GM12801 (cell line): Measurements from ENCODE around the gene BRCC3.

Experiments
- CTCF ChIP-seq: IDR thresholded peaks from one replicate; pipeline ENCODE4 v1.5.1; 2011; ENCODE audit warnings: control low read depth; ENCODE audit not compliant: insufficient read length; ENCODE audit errors: extremely low read depth

BRCC3 gene

GRCh38 chrX:155127940-155128339, 56.6 kb downstream of the BRCC3 start:
- TF ChIP-seq CTCF: no peak

GRCh38 chrX:155132110-155132509, 60.8 kb downstream of the BRCC3 start:
- TF ChIP-seq CTCF: no peak

- TF ChIP-seq CTCF: no peak
Observed at GRCh38 chrX:155134255-155134654, 62.9 kb downstream of the BRCC3 start.

- TF ChIP-seq CTCF: no peak
Observed at GRCh38 chrX:155143959-155144548, 72.7 kb downstream of the BRCC3 start.

- TF ChIP-seq CTCF: no peak
Observed at GRCh38 chrX:155144926-155145325, 73.6 kb downstream of the BRCC3 start.

GRCh38 chrX:155148724-155149537, 77.6 kb downstream of the BRCC3 start:
- TF ChIP-seq CTCF: no peak

- no peak for TF ChIP-seq CTCF
Observed at GRCh38 chrX:155169881-155170280, 98.6 kb downstream of the BRCC3 start.
